ENCODE measurements around the gene VANGL2.

Gene VANGL2

GRCh38 chr1:160429125-160429561 lies 28.8 kb downstream of the VANGL2 start:
- FAIRE-seq, result no peak

- FAIRE-seq, result no peak
Observed at GRCh38 chr1:160429702-160430535, 29.6 kb downstream of the VANGL2 start.

DNA sequence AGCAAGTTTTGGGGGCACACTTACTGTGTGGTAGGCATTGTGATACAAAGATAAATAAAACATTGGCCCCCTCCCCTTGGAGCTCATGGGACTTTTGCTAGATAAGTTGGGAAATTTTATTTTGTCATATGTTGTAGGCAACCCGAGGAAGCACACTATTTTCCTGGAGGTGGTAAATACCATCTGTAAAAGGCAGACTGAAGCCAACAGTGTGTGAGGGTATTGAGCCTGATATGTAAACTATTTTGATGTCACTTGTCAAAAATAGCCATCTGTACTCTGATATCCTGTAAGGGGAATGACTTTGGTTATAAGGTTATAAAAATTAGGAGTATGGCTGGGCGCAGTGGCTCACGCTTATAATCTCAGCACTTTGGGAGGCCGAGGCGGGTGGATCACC lies 30.6 kb downstream of the VANGL2 start:
- no peak for FAIRE-seq

GRCh38 chr1:160431571-160431970 lies 31.2 kb downstream of the VANGL2 start:
- FAIRE-seq, result no peak

DNA sequence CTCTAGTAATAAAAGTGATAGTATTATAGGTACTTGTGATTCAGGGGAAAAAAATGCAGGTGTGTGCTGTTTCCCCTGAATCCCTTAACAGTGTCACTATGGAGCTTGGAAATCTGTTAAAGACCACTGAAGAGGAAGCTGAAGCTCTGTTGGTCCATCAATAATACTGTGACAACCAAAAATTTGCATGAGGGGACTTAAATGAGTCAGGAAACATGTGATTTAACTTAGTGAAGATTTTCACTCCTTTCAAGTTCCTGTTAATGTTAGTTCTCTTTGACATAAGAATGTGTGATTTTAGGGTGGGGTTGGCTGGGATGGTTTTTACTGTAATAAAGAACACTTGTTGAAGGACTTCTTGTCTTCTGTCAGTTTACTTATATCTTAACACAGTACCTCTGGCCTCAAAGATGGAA lies 32.0 kb downstream of the VANGL2 start:
- no peak for FAIRE-seq

- no peak for FAIRE-seq
Observed at GRCh38 chr1:160436966-160437365, 36.6 kb downstream of the VANGL2 start.

- no peak for FAIRE-seq
Observed at GRCh38 chr1:160437432-160438316, 37.3 kb downstream of the VANGL2 start.

- no peak for FAIRE-seq
Observed at GRCh38 chr1:160438317-160438918, 38.1 kb downstream of the VANGL2 start.

DNA sequence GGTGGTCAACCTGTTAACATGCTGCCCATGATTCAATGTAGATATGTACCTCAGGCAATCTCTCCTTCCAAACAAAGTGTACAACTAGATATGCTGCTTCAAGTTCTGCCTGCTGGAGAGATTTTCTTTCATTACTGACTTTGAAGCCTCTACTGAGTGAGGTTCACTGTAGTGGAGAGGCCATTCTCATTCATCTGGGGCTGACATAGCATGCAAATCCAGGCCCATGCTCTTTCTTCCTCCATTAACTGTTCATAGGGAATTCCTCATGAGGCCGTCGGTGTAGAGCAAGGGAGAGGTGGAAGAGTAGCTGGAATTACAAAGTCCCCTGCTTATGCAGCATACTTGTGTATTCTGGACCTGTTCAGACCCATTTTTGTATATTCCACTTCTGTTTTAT lies 38.6 kb downstream of the VANGL2 start:
- no peak for FAIRE-seq

DNA sequence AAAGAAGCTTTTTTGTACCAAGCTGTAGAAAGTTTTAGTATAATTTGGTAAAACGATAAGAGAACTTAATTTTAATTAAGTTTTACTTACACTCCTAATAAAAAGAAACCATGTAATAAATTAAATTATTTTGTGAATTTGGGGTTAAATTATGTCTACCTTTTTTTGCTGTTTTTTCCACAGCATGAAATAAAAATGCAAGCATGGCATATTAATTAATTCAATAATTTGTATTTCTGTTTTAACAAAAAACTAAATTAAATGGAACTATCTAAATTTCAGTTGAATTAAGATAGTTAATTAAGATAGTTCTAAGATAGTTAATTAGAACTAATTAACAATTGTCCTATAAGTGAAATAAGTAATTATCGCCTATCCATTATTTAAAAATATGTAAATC lies 39.4 kb downstream of the VANGL2 start:
- FAIRE-seq, result no peak

GRCh38 chr1:160446945-160447600 lies 46.7 kb downstream of the VANGL2 start:
- no peak for FAIRE-seq

- no peak for FAIRE-seq
Observed at GRCh38 chr1:160449494-160449893, 49.1 kb downstream of the VANGL2 start.

DNA sequence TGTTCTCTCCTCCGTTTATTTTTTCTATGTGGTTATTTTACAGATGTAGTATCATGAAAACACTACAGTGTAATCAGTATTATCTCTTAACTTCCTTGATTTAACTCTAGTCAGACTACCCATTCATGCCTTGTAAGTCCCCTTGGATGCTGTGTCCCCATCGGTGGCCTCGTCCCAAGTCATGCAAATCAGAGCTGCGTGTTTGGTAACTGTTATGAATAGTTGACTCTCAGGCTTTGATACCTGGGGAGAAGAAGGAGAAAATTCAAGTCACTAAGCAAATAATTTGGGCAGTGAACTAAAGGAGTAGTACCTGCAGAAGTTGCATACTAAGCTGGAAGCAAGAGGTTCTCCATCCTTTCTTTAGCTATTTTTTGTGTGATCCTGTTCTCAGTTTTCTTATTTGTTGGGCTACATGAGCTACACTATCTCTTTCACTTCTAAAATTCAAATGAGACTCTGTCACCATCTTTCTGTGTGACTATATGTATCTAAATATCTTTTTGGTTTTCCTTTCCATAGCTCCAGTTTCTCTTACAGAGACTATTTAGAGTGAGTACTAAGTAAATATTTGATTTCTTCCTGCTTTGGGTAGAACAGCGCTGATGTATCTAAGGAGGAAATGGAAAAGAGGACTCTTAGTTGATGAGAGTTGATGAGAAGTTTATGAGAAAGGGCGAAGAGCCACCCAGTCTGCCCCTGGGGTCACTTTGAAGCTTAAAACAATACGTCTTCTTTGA lies 50.9 kb downstream of the VANGL2 start:
- FAIRE-seq, result no peak

- no peak for FAIRE-seq
Observed at GRCh38 chr1:160451859-160452232, 51.5 kb downstream of the VANGL2 start.

DNA sequence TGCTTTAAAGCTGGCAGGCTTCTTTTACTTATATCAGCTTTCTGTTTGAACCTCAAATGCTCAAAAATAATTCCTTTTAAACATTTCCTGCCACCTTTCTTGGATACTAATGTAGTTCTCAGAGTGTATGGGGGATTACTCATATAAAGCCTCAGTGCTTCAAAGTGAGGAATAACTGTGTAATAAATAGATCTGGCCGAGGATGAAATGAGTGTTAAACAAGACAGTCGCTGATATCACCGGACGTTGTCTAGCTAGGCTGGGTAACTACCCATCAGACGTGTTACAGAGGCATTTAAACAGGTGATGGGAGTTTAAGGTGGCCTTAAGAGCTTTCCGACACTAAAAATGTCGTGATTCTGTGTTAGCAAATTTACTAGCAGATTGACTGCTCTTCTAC lies 53.1 kb downstream of the VANGL2 start:
- no peak for FAIRE-seq

- no peak for FAIRE-seq
Observed at GRCh38 chr1:160454371-160455152, 54.2 kb downstream of the VANGL2 start.

DNA sequence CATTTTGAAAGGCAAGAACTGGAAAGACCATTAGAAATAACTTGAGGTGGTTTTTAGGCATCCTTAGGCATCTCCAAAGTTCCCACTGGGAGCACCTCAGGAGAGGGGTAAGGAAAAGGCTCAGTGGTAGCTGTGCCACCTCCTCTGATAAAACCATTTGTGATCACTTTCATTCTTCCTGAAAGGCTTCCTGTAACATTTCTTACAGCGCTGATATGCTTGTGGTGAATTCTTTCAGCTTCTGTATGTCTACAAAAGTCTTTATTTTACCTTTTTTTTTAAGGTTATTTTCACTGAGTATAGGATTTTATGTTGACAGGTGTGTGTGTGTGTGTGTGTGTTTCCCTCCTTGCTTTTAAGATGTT lies 54.8 kb downstream of the VANGL2 start:
- FAIRE-seq, result no peak

DNA sequence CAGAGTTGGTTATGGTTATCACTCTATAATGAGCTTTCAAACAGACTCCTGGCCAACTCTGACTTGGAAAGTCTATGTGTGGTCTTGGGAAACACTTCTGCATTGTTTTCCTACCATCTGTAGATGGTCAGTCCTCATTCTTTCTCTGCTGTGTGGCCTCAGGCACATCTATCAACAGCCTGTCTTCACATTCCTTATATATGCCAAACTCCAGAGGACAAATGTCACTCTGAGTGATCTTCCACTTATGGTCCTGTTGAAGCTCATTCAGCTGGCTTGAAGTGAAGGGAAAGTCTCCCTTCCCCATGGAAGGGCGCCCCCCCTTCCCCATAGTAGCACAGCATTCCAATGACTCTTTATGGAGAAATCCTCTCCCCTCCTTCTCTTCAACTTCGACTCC lies 58.7 kb downstream of the VANGL2 start:
- FAIRE-seq, result no peak

GRCh38 chr1:160459687-160460086 lies 59.3 kb downstream of the VANGL2 start:
- no peak for FAIRE-seq

DNA sequence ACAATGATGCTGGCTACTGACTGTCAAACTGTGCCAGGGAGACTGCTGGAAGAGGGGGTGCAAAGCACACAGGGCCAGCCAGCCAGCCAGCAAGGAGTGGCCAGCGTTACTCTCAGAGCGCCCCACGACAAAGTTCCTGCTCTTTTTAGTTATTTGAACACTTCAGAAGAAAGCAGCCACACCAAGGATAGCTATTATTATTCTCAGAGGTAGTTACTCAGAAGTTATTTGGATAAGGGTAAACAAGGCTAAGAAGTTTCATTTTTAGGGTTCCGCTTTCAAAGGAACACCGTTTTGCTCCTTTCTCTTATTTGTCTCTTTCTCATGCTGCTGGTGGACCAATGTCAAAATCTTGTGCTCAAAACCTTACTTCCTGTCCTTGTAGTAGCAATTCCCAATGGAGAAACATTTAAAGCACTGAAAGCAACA lies 59.9 kb downstream of the VANGL2 start:
- FAIRE-seq, result no peak

GRCh38 chr1:160460683-160461287 lies 60.4 kb downstream of the VANGL2 start:
- FAIRE-seq, result no peak
